Endothelial cell of umbilical vein (primary cell): ENCODE results near the gene CMSS1. TPM values are rescaled to one million over a fixed set of nuclear protein-coding genes. Genes with fewer than 3 reads are reported as not detected.

Source experiments
- BruUV-seq: library from RNA; stranded (reverse); fragments of 400-500 nt; replicated peaks from 2 replicates; lab custom pipeline; 2021; lab: Mats Ljungman, UMichigan
- CTCF ChIA-PET: fragments of 300-600, 350-600 bp; sonication (Branson Sonifier 250); formaldehyde crosslinking; loops from one replicate; lab custom pipeline; 2021; ENCODE audit warnings: antibody characterized with exemption, inconsistent platforms; lab: Charles Lee
- POLR2A ChIA-PET: fragments of 300-600, 350-600 bp; sonication (Branson Sonifier 250); formaldehyde crosslinking; loops from one replicate; lab custom pipeline; 2021; ENCODE audit warnings: antibody characterized with exemption, inconsistent platforms; lab: Charles Lee
- DNase-seq: peaks from one replicate; pipeline ENCODE4 v3.0.0-alpha.2; 2011; ENCODE audit warnings: low read depth, low spot score
- FAIRE-seq: peaks from 2 replicates; lab custom pipeline; 2011; peaks lifted over from hg19 to GRCh38; lab: Jason Lieb, UNC
- H2AFZ ChIP-seq: 2 replicates; pipeline ENCODE4 v1.6.0; 2012; ENCODE audit warnings: low read depth, low read length, control low read depth, inconsistent platforms
- H3K27ac ChIP-seq: 2 replicates; pipeline ENCODE4 v1.5.1; 2011; ENCODE audit warnings: low read depth, mild to moderate bottlenecking, control low read depth, low read length, moderate library complexity; ENCODE audit not compliant: insufficient read depth
- H3K27me3 ChIP-seq, 2 experiments: 2 replicates each; pipeline versions ENCODE4 v1.6.0 to v1.6.1; 2011; ENCODE audit warnings: low read length in 2 of 2, mixed read lengths in 1 of 2; ENCODE audit not compliant: control insufficient read depth in 2 of 2, insufficient read depth in 2 of 2
- H3K36me3 ChIP-seq, 2 experiments: 2 replicates in 1 of 2; 3 replicates in 1 of 2; pipeline ENCODE4 v1.5.1; 2011; ENCODE audit warnings: low read length in 2 of 2, mild to moderate bottlenecking in 1 of 2, moderate library complexity in 1 of 2; ENCODE audit not compliant: control insufficient read depth in 2 of 2, insufficient read depth in 2 of 2; ENCODE audit errors: extremely low read depth in 1 of 2
- H3K4me1 ChIP-seq: 3 replicates; pipeline ENCODE4 v1.5.1; 2011; ENCODE audit warnings: mild to moderate bottlenecking, low read length; ENCODE audit not compliant: control insufficient read depth, insufficient read depth; ENCODE audit errors: extremely low read depth
- H3K4me2 ChIP-seq: 2 replicates; pipeline ENCODE4 v1.6.1; 2011; ENCODE audit warnings: low read length, control low read depth, mixed read lengths; ENCODE audit not compliant: insufficient read depth
- H3K4me3 ChIP-seq, 3 experiments: fragments of 200-600 bp in 1 of 3; sonication (generic), shearing (Covaris generic) in 1 of 3; replicated peaks in 1 of 3; 2 replicates each; pipeline ENCODE4 v1.5.1; 2011 to 2016; ENCODE audit warnings: control low read depth in 3 of 3, low read length in 3 of 3, mild to moderate bottlenecking in 2 of 3, inconsistent platforms in 1 of 3, low read depth in 1 of 3, moderate library complexity in 1 of 3; ENCODE audit not compliant: insufficient read depth in 1 of 3
- H3K79me2 ChIP-seq: 2 replicates; pipeline ENCODE4 v1.6.0; 2012; ENCODE audit warnings: low read length, inconsistent platforms; ENCODE audit not compliant: control insufficient read depth, insufficient read depth
- H3K9ac ChIP-seq: replicated peaks from 2 replicates; pipeline ENCODE3; 2011; ENCODE audit warnings: low read length, control low read depth; ENCODE audit not compliant: insufficient read depth; ENCODE audit errors: extremely low read depth
- H3K9me1 ChIP-seq: replicated peaks from 3 replicates; pipeline ENCODE4 v1.6.0; 2011; ENCODE audit warnings: mild to moderate bottlenecking, low read length; ENCODE audit not compliant: control insufficient read depth, insufficient read depth; ENCODE audit errors: extremely low read depth
- H3K9me3 ChIP-seq: replicated peaks from 2 replicates; pipeline ENCODE4 v1.5.1; 2012; ENCODE audit warnings: low read length, inconsistent platforms; ENCODE audit not compliant: control insufficient read depth, insufficient read depth
- H4K20me1 ChIP-seq: replicated peaks from 2 replicates; pipeline ENCODE3; 2011; ENCODE audit warnings: mild to moderate bottlenecking, low read length; ENCODE audit not compliant: control insufficient read depth, insufficient read depth; ENCODE audit errors: extremely low read depth
- EZH2 ChIP-seq: IDR thresholded peaks from 2 replicates; pipeline ENCODE4 v1.6.1; 2012; ENCODE audit warnings: borderline replicate concordance, low read depth, mild to moderate bottlenecking, moderate library complexity, low read length, inconsistent platforms; ENCODE audit not compliant: severe bottlenecking
- FOS ChIP-seq: IDR thresholded peaks from 2 replicates; pipeline ENCODE4 v1.6.1; 2011; ENCODE audit warnings: mild to moderate bottlenecking, low read length, moderate library complexity, borderline replicate concordance; ENCODE audit not compliant: insufficient read depth
- GATA2 ChIP-seq: IDR thresholded peaks from 2 replicates; pipeline ENCODE4 v1.7.0; 2011; ENCODE audit warnings: low read depth, mild to moderate bottlenecking, moderate library complexity, mixed read lengths, low read length; ENCODE audit not compliant: insufficient read length, insufficient read depth
- JUN ChIP-seq: IDR thresholded peaks from 2 replicates; pipeline ENCODE4 v1.6.1; 2011; ENCODE audit warnings: borderline replicate concordance, low read depth; ENCODE audit not compliant: insufficient read length, insufficient read depth
- MYC ChIP-seq: IDR thresholded peaks from one replicate; pipeline ENCODE4 v1.6.1; 2011; ENCODE audit warnings: mild to moderate bottlenecking, low read depth, low read length
- POLR2A ChIP-seq: IDR thresholded peaks from 2 replicates; pipeline ENCODE4 v1.6.1; 2012; ENCODE audit warnings: low read depth, mild to moderate bottlenecking, control low read depth, low read length
- POLR2AphosphoS5 ChIP-seq: IDR thresholded peaks from 2 replicates; pipeline ENCODE4 v1.6.1; 2012; ENCODE audit warnings: low read depth, mild to moderate bottlenecking, control low read depth, low read length, moderate library complexity; ENCODE audit not compliant: insufficient read depth
- dilution Hi-C: fragments of 300-500 bp; cut with MboI; formaldehyde crosslinking; loops from one replicate; pipeline ENCODE4 v1.15.0; 2019; ENCODE audit warnings: low sequenced_read_pairs; ENCODE audit not compliant: extremely low pct_ligation_motif_present
- intact Hi-C: fragments of 100-400 bp; cut with micrococcal nuclease; formaldehyde crosslinking; loops from one replicate; pipeline ENCODE4 v1.10.0; 2022
- polyA plus RNA-seq, 4 experiments: library from polyadenylated mRNA; depleted of rRNA in 3 of 4; stranded (reverse) in 3 of 4; unstranded in 1 of 4; fragments of >200 nt; gene quantifications; 2 replicates each; pipeline versions ENCODE4 v1.2.1 to v1.2.3, GENCODE V29; 2011 to 2012; ENCODE audit warnings: missing spikeins in 1 of 4
- total RNA-seq: library from RNA; stranded (reverse); gene quantifications from 2 replicates; pipeline ENCODE4 v1.2.3, GENCODE V29; 2021
- TF ChIP-seq, protein P1 (sequence below), 2 donors: IDR thresholded peaks; 1 replicate in 1 of 2; 2 replicates in 1 of 2; pipeline ENCODE4 v1.5.1; 2011; ENCODE audit warnings: low read length in 2 of 2, mild to moderate bottlenecking in 2 of 2, moderate library complexity in 2 of 2, control low read depth in 1 of 2, inconsistent platforms in 1 of 2, low read depth in 1 of 2; ENCODE audit not compliant: insufficient read depth in 1 of 2; ENCODE audit errors: extremely low read depth in 1 of 2
- TF ChIP-seq, protein P2 (sequence below): IDR thresholded peaks from 2 replicates; pipeline ENCODE4 v1.6.1; 2011; ENCODE audit not compliant: insufficient read depth, insufficient read length

Gene CMSS1
- total and polyA plus RNA-seq, 2 donors (not counting 3 experiments of a cell fraction or from before 2014, with no cell fraction given): 9.7 to 60.6 TPM

DNA sequence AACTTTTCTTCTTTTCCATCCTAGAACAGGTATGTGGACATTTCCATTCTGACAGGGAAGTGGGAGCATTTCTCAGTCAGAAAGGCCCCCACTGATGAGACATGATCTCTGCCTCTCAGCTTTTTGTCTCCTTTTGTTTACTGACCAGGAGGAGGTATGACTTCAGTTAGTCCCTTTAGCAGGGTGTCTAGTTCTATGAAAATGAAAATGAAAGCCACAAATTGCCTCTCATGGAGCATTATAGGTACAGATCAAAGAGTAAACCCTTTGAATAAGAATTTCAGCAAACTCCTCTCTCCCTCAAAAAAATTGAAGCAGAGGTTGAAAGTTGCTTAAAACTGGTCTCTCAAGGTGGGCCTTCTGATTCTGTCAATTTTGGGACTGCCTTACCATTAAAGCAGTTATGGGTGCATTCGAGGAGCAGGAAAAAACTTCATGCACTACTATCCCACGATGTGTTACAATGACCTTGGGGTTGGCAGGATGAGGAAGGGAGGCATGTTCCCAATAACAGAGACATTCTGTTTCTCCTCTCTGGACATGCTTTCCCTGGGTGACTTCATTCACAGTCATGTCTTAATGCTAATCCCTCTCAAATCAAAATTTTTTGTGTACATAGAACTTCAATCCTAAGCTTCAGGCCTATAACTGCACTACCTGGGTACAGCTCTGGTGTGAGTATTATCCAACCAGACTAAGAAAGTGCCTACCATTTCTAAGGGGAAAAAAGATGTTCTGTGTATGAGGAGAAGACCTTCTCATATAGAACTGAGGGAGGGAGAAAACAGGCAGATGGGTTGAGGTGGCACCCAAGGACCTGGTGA, 392.5 kb downstream of the CMSS1 start:
- BruUV-seq: no TSS peak
- POLR2A ChIA-PET: no interaction called here
- CTCF ChIA-PET: interaction anchor here (0.6 to 1.3 kb wide), 2 partner anchors 11 to 141 kb away, joined by 4 read pairs; no protein-coding TSS in a partner anchor
- Histone ChIP-seq H2AFZ (no peak overlapping the region), H3K27me3 (no peaks in the 10 kb centered on the region), H3K9me3 (no peaks in the 10 kb centered on the region), H3K4me1 (no peaks in the 10 kb centered on the region), H3K9me1 (no peaks in the 10 kb centered on the region), H4K20me1 (no peaks in the 10 kb centered on the region), H3K4me2 (no peak overlapping the region), H3K4me3 (no peak overlapping the region), H3K27ac (no peak overlapping the region), H3K36me3 (no peaks in the 10 kb centered on the region), H3K9ac (no peak overlapping the region), H3K79me2 (no peaks in the 10 kb centered on the region)
- intact Hi-C loops (loop anchor here (1.0 kb wide), 1 partner anchor 51 kb away; no protein-coding TSS in a partner anchor), dilution Hi-C loops (no loop called here)
- TF ChIP-seq, protein P1, sequence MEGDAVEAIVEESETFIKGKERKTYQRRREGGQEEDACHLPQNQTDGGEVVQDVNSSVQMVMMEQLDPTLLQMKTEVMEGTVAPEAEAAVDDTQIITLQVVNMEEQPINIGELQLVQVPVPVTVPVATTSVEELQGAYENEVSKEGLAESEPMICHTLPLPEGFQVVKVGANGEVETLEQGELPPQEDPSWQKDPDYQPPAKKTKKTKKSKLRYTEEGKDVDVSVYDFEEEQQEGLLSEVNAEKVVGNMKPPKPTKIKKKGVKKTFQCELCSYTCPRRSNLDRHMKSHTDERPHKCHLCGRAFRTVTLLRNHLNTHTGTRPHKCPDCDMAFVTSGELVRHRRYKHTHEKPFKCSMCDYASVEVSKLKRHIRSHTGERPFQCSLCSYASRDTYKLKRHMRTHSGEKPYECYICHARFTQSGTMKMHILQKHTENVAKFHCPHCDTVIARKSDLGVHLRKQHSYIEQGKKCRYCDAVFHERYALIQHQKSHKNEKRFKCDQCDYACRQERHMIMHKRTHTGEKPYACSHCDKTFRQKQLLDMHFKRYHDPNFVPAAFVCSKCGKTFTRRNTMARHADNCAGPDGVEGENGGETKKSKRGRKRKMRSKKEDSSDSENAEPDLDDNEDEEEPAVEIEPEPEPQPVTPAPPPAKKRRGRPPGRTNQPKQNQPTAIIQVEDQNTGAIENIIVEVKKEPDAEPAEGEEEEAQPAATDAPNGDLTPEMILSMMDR (IDR thresholded peaks at IDR 0.05; ENCODE audit: extremely low read depth in 1 of 2, insufficient read depth in 1 of 2, low read depth in 1 of 2, low read length in 2 of 2): no peak
- no peak for TF ChIP-seq MYC
- no peak for TF ChIP-seq GATA2
- no peak for TF ChIP-seq POLR2A
- TF ChIP-seq JUN: no peak
- TF ChIP-seq, protein P2, sequence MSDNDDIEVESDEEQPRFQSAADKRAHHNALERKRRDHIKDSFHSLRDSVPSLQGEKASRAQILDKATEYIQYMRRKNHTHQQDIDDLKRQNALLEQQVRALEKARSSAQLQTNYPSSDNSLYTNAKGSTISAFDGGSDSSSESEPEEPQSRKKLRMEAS: no peak
- TF ChIP-seq FOS: no peak
- TF ChIP-seq EZH2: no peak
- TF ChIP-seq POLR2AphosphoS5: no peak
- DNase-seq (no peak), FAIRE-seq (no peak)
